ENCODE measurements around the gene ACAP2. TPM values are rescaled to one million over a fixed set of nuclear protein-coding genes. Genes with fewer than 3 reads are reported as not detected.

The ACAP2 gene
- total RNA-seq, 2 experiments from 2014 or later = 43.9 to 80.7 TPM

DNA sequence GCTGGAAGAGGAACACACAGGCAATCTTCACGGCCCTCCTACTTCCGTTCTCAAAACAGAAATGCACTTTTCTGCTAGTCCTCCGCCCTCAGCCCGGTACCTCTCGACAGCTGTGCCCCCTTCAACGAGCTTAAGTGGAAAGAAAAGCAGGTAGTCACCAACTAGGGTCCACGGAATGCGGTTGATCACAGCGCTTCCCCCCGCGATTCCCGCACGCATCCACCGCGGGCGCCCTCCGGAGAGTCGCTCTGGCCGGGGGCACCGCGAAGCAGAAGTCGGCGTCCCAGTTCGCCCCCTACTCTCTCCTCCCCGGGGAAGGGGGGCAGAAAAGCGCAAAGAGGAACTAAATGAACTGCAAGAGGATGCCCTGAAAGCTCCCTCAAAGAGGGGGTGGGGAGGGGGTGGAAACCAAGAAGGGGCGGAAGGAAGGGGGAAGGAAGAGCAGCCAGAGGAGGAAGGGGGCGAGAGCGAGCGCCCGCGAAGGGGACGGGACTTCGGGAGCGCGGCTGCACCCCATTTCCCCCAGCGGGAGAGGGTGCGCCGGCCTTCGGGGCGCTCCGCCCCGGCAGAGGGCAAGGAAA, 738 bp downstream of the ACAP2 start:
- peak overlapping the region; percentile 79 for H3K4me3 ChIP-seq (ENCODE audit: low read depth, low read length, poor library complexity, severe bottlenecking)
- intact Hi-C loops (cut with micrococcal nuclease; ENCODE audit: unreplicated experiment) = loop anchor here (2.0 to 5.0 kb wide), 3 partner anchors 97 to 755 kb away; no protein-coding TSS in a partner anchor
- CTCF ChIA-PET (ENCODE audit: unreplicated experiment) = interaction anchor here (0.6 kb wide), 1 partner anchor 147 kb away, joined by 4 read pairs; no protein-coding TSS in a partner anchor
- H2AFZ ChIP-seq (ENCODE audit: low read length) = peak overlapping the region; percentile 48
- DNase-seq (ENCODE audit: low spot score) = peak; percentile 80
- H3K27ac ChIP-seq (ENCODE audit: low read depth, low read length, poor library complexity, severe bottlenecking) = peak overlapping the region; percentile 85
- H3K36me3 ChIP-seq (ENCODE audit: insufficient read depth, low read length) = peaks cover 3% of the 10 kb centered on the region; the same call in 1 of the 2 replicates
- no peaks in the 10 kb centered on the region for H3K9me2 ChIP-seq (ENCODE audit: insufficient read depth, low read length)
- no TSS peak for BruUV-seq (replicated peaks)
- H3K9me3 ChIP-seq (ENCODE audit: low read length) = no peaks in the 10 kb centered on the region
- H4K20me1 ChIP-seq (ENCODE audit: insufficient read depth, low read length) = peaks cover 18% of the 10 kb centered on the region
- POLR2A ChIA-PET = interaction anchor here (0.6 to 1.5 kb wide), 10 partner anchors 12 to 866 kb away, joined by 3 to 6 read pairs (median 3); partner anchors contain the start of gene PPP1R2
- H3K4me1 ChIP-seq (ENCODE audit: insufficient read depth, low read length, poor library complexity, severe bottlenecking) = peaks cover 57% of the 10 kb centered on the region
- peaks cover 50% of the 10 kb centered on the region for H3K79me2 ChIP-seq (ENCODE audit: insufficient read depth, low read depth, low read length)
- TF ChIP-seq EZH2phosphoT487 (IDR thresholded peaks at IDR 0.05; ENCODE audit: borderline replicate concordance, low read depth, low read length) = no peak
- TF ChIP-seq, protein P1, sequence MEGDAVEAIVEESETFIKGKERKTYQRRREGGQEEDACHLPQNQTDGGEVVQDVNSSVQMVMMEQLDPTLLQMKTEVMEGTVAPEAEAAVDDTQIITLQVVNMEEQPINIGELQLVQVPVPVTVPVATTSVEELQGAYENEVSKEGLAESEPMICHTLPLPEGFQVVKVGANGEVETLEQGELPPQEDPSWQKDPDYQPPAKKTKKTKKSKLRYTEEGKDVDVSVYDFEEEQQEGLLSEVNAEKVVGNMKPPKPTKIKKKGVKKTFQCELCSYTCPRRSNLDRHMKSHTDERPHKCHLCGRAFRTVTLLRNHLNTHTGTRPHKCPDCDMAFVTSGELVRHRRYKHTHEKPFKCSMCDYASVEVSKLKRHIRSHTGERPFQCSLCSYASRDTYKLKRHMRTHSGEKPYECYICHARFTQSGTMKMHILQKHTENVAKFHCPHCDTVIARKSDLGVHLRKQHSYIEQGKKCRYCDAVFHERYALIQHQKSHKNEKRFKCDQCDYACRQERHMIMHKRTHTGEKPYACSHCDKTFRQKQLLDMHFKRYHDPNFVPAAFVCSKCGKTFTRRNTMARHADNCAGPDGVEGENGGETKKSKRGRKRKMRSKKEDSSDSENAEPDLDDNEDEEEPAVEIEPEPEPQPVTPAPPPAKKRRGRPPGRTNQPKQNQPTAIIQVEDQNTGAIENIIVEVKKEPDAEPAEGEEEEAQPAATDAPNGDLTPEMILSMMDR (conservative IDR thresholded peaks at IDR 0.05; ENCODE audit: low read length) = no peak; the same call in 1 of the 2 replicates
- peak overlapping the region; percentile 84 for H3K4me2 ChIP-seq (ENCODE audit: low read length)

- no TSS peak for BruUV-seq (replicated peaks)
- H4K20me1 ChIP-seq (ENCODE audit: insufficient read depth, low read length) = peaks cover 18% of the 10 kb centered on the region
Measured at GRCh38 chr3:195441476-195441991, 1.3 kb downstream of the ACAP2 start.

More at GRCh38 chr3:195441476-195441991, 1.3 kb downstream of the ACAP2 start:
- H3K9me2 ChIP-seq (ENCODE audit: insufficient read depth, low read length) = no peaks in the 10 kb centered on the region
- H3K79me2 ChIP-seq (ENCODE audit: insufficient read depth, low read depth, low read length) = peaks cover 56% of the 10 kb centered on the region
- CTCF ChIA-PET (ENCODE audit: unreplicated experiment) = interaction anchor here (0.6 kb wide), 1 partner anchor 146 kb away, joined by 4 read pairs; no protein-coding TSS in a partner anchor
- H2AFZ ChIP-seq (ENCODE audit: low read length) = no peak overlapping the region
- intact Hi-C loops (cut with micrococcal nuclease; ENCODE audit: unreplicated experiment) = loop anchor here (5.0 kb wide), 1 partner anchor 284 kb away; no protein-coding TSS in a partner anchor
- peak overlapping the region; percentile 85 for H3K27ac ChIP-seq (ENCODE audit: low read depth, low read length, poor library complexity, severe bottlenecking)
- H3K9me3 ChIP-seq (ENCODE audit: low read length) = no peaks in the 10 kb centered on the region
- peaks cover 54% of the 10 kb centered on the region for H3K4me1 ChIP-seq (ENCODE audit: insufficient read depth, low read length, poor library complexity, severe bottlenecking)
- DNase-seq (ENCODE audit: low spot score) = peak; percentile 33
- H3K36me3 ChIP-seq (ENCODE audit: insufficient read depth, low read length) = peaks cover 3% of the 10 kb centered on the region; the same call in 1 of the 2 replicates
- peak overlapping the region; percentile 79 for H3K4me3 ChIP-seq (ENCODE audit: low read depth, low read length, poor library complexity, severe bottlenecking)
- POLR2A ChIA-PET = interaction anchor here (0.6 to 1.8 kb wide), 19 partner anchors 9 to 866 kb away, joined by 3 to 11 read pairs (median 3); partner anchors contain the start of gene PPP1R2
- TF ChIP-seq EZH2phosphoT487 (IDR thresholded peaks at IDR 0.05; ENCODE audit: borderline replicate concordance, low read depth, low read length) = no peak
- TF ChIP-seq, protein P1 (conservative IDR thresholded peaks at IDR 0.05; ENCODE audit: low read length) = no peak
- peak overlapping the region; percentile 84 for H3K4me2 ChIP-seq (ENCODE audit: low read length)

All from OCI-LY7 (cell line).